HEK293 (cell line): ENCODE measurements around the gene RPS19BP1.

Experiments used
- CTCF ChIA-PET: fragments of 350-600 bp; formaldehyde crosslinking; extraction: SDS; loops from one replicate; lab custom pipeline; 2021; ENCODE audit warnings: antibody characterized with exemption; lab: Yijun Ruan, JAX
- POLR2A ChIA-PET: fragments of 300-600 bp; formaldehyde crosslinking; extraction: SDS; loops from one replicate; lab custom pipeline; 2020; ENCODE audit warnings: antibody characterized with exemption, inconsistent platforms; lab: Yijun Ruan, JAX
- H3K27ac ChIP-seq: fragments of 200-500 bp; sonication (Bioruptor generic); 2 replicates; pipeline ENCODE4 v1.5.1; 2014; ENCODE audit warnings: low read depth, low read length, control low read depth, inconsistent platforms; ENCODE audit errors: extremely low read depth
- H3K36me3 ChIP-seq, 2 experiments: fragments of 200-500 bp in 1 of 2; sonication (Bioruptor generic) in 1 of 2; 1 replicate in 1 of 2; 2 replicates in 1 of 2; pipeline ENCODE4 v1.5.1; 2014 to 2017; ENCODE audit warnings: inconsistent platforms in 2 of 2, low read length in 2 of 2; ENCODE audit not compliant: control insufficient read depth in 2 of 2, insufficient read depth in 1 of 2
- H3K4me1 ChIP-seq: fragments of 200-500 bp; sonication (Bioruptor generic); 2 replicates; pipeline ENCODE4 v1.5.1; 2014; ENCODE audit warnings: mild to moderate bottlenecking, low read length, inconsistent platforms; ENCODE audit not compliant: control insufficient read depth, insufficient read depth
- H3K4me3 ChIP-seq: 2 replicates; pipeline ENCODE4 v1.5.1; 2011; ENCODE audit warnings: low read depth, mild to moderate bottlenecking, control low read depth, low read length, moderate library complexity
- H3K9me3 ChIP-seq: fragments of 200-500 bp; sonication (Bioruptor generic); 2 replicates; pipeline ENCODE4 v1.5.1; 2014; ENCODE audit warnings: low read depth, low read length, inconsistent platforms; ENCODE audit not compliant: control insufficient read depth, insufficient read depth
- HOXD13 ChIP-seq: sonication (generic); formaldehyde crosslinking; IDR thresholded peaks from 2 replicates; pipeline ENCODE4 v1.8.0; 2022; ENCODE audit warnings: missing genetic modification reagents, borderline replicate concordance
- KLF7 ChIP-seq: fragments of 450-650 bp; formaldehyde crosslinking; IDR thresholded peaks from 2 replicates; pipeline ENCODE4 v1.5.1; 2016; ENCODE audit warnings: missing biosample characterization, missing genetic modification characterization, borderline replicate concordance
- RBAK ChIP-seq: fragments of 450-650 bp; formaldehyde crosslinking; IDR thresholded peaks from 2 replicates; pipeline ENCODE4 v1.5.1; 2016; ENCODE audit warnings: missing biosample characterization, missing genetic modification characterization
- SP2 ChIP-seq: fragments of 450-650 bp; formaldehyde crosslinking; IDR thresholded peaks from 2 replicates; pipeline ENCODE4 v1.5.1; 2016; ENCODE audit warnings: missing biosample characterization, missing genetic modification characterization
- TCF7L2 ChIP-seq: IDR thresholded peaks from 2 replicates; pipeline ENCODE4 v1.6.1; 2011; ENCODE audit warnings: low read depth, mild to moderate bottlenecking, inconsistent platforms, low read length, moderate library complexity, borderline replicate concordance
- ZBTB48 ChIP-seq: fragments of 450-650 bp; formaldehyde crosslinking; IDR thresholded peaks from 2 replicates; pipeline ENCODE4 v1.5.1; 2016; ENCODE audit warnings: missing biosample characterization, missing genetic modification characterization
- ZNF140 ChIP-seq: fragments of 450-650 bp; formaldehyde crosslinking; IDR thresholded peaks from 2 replicates; pipeline ENCODE4 v1.5.1; 2016; ENCODE audit warnings: missing biosample characterization, missing genetic modification characterization
- ZNF174 ChIP-seq: fragments of 450-650 bp; formaldehyde crosslinking; IDR thresholded peaks from 2 replicates; pipeline ENCODE4 v1.5.0; 2017; ENCODE audit warnings: missing biosample characterization, mild to moderate bottlenecking, missing genetic modification characterization
- ZNF248 ChIP-seq: fragments of 450-650 bp; formaldehyde crosslinking; IDR thresholded peaks from 2 replicates; pipeline ENCODE4 v1.5.1; 2017; ENCODE audit warnings: missing biosample characterization, missing genetic modification characterization
- ZNF394 ChIP-seq: fragments of 450-650 bp; formaldehyde crosslinking; IDR thresholded peaks from 2 replicates; pipeline ENCODE4 v1.5.1; 2016; ENCODE audit warnings: missing biosample characterization, missing genetic modification characterization, mild to moderate bottlenecking, moderate library complexity, borderline replicate concordance
- ZNF529 ChIP-seq: fragments of 450-650 bp; formaldehyde crosslinking; IDR thresholded peaks from 2 replicates; pipeline ENCODE4 v1.5.1; 2017; ENCODE audit warnings: missing genetic modification characterization, missing biosample characterization; ENCODE audit not compliant: insufficient replicate concordance
- ZNF600 ChIP-seq: fragments of 450-650 bp; formaldehyde crosslinking; IDR thresholded peaks from 2 replicates; pipeline ENCODE4 v1.5.1; 2016; ENCODE audit warnings: missing biosample characterization, missing genetic modification characterization
- ZNF76 ChIP-seq: fragments of 450-650 bp; formaldehyde crosslinking; IDR thresholded peaks from 2 replicates; pipeline ENCODE4; 2016; ENCODE audit warnings: low read depth, missing biosample characterization, missing genetic modification characterization, borderline replicate concordance
- ZNF768 ChIP-seq: fragments of 450-650 bp; formaldehyde crosslinking; IDR thresholded peaks from 2 replicates; pipeline ENCODE4 v1.5.1; 2018; ENCODE audit warnings: missing biosample characterization, mild to moderate bottlenecking, missing genetic modification characterization
- ZNF785 ChIP-seq: fragments of 450-650 bp; formaldehyde crosslinking; IDR thresholded peaks from 2 replicates; pipeline ENCODE4 v1.5.1; 2016; ENCODE audit warnings: missing biosample characterization, missing genetic modification characterization
- ZNF837 ChIP-seq: fragments of 450-650 bp; formaldehyde crosslinking; IDR thresholded peaks from 2 replicates; pipeline ENCODE4 v1.5.1; 2016; ENCODE audit warnings: missing biosample characterization, missing genetic modification characterization
- TF ChIP-seq, protein P1 (sequence below): fragments of 450-650 bp; formaldehyde crosslinking; IDR thresholded peaks from 2 replicates; pipeline ENCODE4 v1.5.0; 2017; ENCODE audit warnings: missing biosample characterization, missing genetic modification characterization, borderline replicate concordance
- TF ChIP-seq, protein P2 (sequence below): fragments of 450-650 bp; formaldehyde crosslinking; optimal IDR thresholded peaks from 2 replicates; pipeline ENCODE3; 2016; ENCODE audit warnings: missing biosample characterization, mild to moderate bottlenecking, missing genetic modification characterization
- TF ChIP-seq, protein P3 (sequence below): fragments of 450-650 bp; formaldehyde crosslinking; IDR thresholded peaks from 2 replicates; pipeline ENCODE4 v1.5.1; 2016; ENCODE audit warnings: missing biosample characterization, missing genetic modification characterization
- TF ChIP-seq, protein P4 (sequence below): fragments of 450-650 bp; formaldehyde crosslinking; IDR thresholded peaks from 2 replicates; pipeline ENCODE4 v1.5.1; 2016; ENCODE audit warnings: missing biosample characterization, missing genetic modification characterization
- TF ChIP-seq, protein P5 (sequence below): fragments of 450-650 bp; formaldehyde crosslinking; IDR thresholded peaks from 2 replicates; pipeline ENCODE4 v1.5.1; 2016; ENCODE audit warnings: missing biosample characterization, missing genetic modification characterization

The RPS19BP1 gene

DNA sequence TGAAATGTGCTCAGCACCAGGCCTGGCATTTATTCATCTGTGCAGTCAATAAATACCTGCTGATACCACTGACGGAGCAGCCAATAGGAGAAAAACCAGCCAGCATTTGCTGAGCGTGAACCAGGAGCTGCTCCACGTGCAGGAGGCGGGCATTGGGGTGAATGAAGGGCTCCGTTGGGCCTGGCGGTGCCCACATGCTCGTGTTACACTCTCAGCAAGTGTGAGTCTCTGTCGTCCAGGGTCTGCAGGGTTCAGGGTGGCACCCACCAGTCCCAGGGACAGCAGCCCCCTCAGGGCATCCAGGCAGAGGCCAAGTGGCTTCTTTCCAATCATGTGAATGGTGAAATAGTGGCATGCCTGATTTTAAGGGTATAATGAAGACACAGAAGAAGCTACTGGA is 4.2 kb upstream of the RPS19BP1 start:
- Histone ChIP-seq H3K27ac (no peak overlapping the region), H3K36me3 (no peaks in the 10 kb centered on the region), H3K4me3 (no peak overlapping the region), H3K9me3 (no peaks in the 10 kb centered on the region), H3K4me1 (no peaks in the 10 kb centered on the region)
- TF ChIP-seq, protein P1, sequence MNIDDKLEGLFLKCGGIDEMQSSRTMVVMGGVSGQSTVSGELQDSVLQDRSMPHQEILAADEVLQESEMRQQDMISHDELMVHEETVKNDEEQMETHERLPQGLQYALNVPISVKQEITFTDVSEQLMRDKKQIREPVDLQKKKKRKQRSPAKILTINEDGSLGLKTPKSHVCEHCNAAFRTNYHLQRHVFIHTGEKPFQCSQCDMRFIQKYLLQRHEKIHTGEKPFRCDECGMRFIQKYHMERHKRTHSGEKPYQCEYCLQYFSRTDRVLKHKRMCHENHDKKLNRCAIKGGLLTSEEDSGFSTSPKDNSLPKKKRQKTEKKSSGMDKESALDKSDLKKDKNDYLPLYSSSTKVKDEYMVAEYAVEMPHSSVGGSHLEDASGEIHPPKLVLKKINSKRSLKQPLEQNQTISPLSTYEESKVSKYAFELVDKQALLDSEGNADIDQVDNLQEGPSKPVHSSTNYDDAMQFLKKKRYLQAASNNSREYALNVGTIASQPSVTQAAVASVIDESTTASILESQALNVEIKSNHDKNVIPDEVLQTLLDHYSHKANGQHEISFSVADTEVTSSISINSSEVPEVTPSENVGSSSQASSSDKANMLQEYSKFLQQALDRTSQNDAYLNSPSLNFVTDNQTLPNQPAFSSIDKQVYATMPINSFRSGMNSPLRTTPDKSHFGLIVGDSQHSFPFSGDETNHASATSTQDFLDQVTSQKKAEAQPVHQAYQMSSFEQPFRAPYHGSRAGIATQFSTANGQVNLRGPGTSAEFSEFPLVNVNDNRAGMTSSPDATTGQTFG (tag by site-specific recombination), result no peak
- no peak for TF ChIP-seq SP2 (tag by site-specific recombination)
- TF ChIP-seq ZNF174 (tag by site-specific recombination), result no peak
- TF ChIP-seq, protein P2, sequence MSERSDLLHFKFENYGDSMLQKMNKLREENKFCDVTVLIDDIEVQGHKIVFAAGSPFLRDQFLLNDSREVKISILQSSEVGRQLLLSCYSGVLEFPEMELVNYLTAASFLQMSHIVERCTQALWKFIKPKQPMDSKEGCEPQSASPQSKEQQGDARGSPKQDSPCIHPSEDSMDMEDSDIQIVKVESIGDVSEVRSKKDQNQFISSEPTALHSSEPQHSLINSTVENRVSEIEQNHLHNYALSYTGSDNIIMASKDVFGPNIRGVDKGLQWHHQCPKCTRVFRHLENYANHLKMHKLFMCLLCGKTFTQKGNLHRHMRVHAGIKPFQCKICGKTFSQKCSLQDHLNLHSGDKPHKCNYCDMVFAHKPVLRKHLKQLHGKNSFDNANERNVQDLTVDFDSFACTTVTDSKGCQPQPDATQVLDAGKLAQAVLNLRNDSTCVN (tag by site-specific recombination), result no peak
- TF ChIP-seq, protein P3, sequence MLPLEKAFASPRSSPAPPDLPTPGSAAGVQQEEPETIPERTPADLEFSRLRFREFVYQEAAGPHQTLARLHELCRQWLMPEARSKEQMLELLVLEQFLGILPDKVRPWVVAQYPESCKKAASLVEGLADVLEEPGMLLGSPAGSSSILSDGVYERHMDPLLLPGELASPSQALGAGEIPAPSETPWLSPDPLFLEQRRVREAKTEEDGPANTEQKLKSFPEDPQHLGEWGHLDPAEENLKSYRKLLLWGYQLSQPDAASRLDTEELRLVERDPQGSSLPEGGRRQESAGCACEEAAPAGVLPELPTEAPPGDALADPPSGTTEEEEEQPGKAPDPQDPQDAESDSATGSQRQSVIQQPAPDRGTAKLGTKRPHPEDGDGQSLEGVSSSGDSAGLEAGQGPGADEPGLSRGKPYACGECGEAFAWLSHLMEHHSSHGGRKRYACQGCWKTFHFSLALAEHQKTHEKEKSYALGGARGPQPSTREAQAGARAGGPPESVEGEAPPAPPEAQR (tag by site-specific recombination), result no peak
- POLR2A ChIA-PET, result no interaction called here
- CTCF ChIA-PET, result interaction anchor here (0.6 to 7.1 kb wide), 10 partner anchors 7 to 812 kb away, joined by 3 to 109 read pairs (median 6); no protein-coding TSS in a partner anchor

DNA sequence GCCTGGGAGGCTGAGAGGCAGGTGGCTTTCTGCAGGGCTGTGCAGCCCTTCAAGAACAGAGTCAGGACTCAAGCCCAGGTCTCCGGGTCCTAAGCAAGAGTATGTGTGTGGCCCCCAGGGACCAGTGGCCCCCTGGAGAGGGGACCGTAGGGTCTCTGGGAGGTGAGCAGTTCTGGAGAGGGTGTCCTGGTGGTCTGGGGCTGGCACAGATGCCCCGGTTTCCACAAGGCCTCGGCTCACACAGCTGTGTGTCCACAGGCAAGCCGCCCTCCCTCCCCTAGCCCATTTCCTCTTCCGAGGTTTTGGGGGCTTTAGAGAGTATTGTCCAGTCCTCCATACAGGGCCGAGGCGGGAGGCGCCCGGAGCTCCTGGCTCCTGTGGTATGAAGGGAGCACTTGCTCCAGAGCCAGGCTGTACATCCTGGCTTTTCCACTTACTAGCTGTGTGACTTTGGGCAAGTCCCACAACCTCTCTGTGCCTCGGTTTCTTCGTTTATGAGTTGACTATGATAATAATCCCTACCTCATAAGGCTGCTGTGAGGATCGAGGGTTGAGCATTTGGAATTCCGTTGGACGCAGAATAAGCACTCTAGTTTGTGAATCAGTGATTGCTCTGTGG is 3.4 kb upstream of the RPS19BP1 start:
- Histone ChIP-seq H3K9me3 (no peaks in the 10 kb centered on the region), H3K4me1 (peaks cover 6% of the 10 kb centered on the region), H3K4me3 (no peak overlapping the region), H3K36me3 (peaks cover 0 to 7% of the 10 kb centered on the region in 2 experiments; a peak in 1 of 3 replicates), H3K27ac (no peak overlapping the region)
- ChIA-PET CTCF (interaction anchor here (0.6 to 13.7 kb wide), 12 partner anchors 21 to 1116 kb away, joined by 3 to 380 read pairs (median 8); no protein-coding TSS in a partner anchor), POLR2A (interaction anchor here (0.6 kb wide), 2 partner anchors 144 to 1891 kb away, joined by 3 to 7 read pairs; no protein-coding TSS in a partner anchor)
- TF ChIP-seq ZNF768 (tag by site-specific recombination) (peak; percentile 92; the same call in 1 of the 2 replicates), ZNF529 (tag by site-specific recombination) (no peak)

DNA sequence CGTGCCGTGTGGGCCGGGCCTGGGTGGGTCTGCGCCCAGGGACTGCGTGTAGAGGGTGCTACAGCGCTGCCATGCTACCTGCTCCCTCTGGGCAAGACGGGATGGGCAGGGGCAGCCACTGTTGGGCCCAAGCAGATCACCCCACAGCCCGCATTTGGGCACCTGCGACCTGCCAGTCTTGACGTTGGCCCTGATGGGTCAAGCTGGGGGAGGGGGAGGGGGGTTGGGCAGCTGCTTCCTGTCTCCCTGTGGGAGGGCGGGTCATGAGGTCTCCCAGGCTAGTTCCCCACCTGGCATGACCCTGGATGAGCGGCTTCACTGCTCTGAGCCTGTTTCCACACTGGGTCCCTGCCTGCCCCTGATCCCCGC is 2.8 kb upstream of the RPS19BP1 start:
- H3K4me3 ChIP-seq, result no peak overlapping the region
- CTCF ChIA-PET, result interaction anchor here (0.5 to 13.7 kb wide), 38 partner anchors 10 to 1116 kb away, joined by 3 to 380 read pairs (median 5); partner anchors contain the start of gene ATF4
- no peaks in the 10 kb centered on the region for H3K9me3 ChIP-seq
- H3K4me1 ChIP-seq, result peaks cover 8% of the 10 kb centered on the region
- H3K36me3 ChIP-seq, result peaks cover 3 to 13% of the 10 kb centered on the region in 2 experiments; a peak in 2 of 3 replicates
- H3K27ac ChIP-seq, result no peak overlapping the region
- POLR2A ChIA-PET, result interaction anchor here (0.6 to 1.3 kb wide), 5 partner anchors 15 to 1892 kb away, joined by 3 to 7 read pairs (median 5); partner anchors contain the start of genes ATF4 and MIEF1
- TF ChIP-seq, protein P4, sequence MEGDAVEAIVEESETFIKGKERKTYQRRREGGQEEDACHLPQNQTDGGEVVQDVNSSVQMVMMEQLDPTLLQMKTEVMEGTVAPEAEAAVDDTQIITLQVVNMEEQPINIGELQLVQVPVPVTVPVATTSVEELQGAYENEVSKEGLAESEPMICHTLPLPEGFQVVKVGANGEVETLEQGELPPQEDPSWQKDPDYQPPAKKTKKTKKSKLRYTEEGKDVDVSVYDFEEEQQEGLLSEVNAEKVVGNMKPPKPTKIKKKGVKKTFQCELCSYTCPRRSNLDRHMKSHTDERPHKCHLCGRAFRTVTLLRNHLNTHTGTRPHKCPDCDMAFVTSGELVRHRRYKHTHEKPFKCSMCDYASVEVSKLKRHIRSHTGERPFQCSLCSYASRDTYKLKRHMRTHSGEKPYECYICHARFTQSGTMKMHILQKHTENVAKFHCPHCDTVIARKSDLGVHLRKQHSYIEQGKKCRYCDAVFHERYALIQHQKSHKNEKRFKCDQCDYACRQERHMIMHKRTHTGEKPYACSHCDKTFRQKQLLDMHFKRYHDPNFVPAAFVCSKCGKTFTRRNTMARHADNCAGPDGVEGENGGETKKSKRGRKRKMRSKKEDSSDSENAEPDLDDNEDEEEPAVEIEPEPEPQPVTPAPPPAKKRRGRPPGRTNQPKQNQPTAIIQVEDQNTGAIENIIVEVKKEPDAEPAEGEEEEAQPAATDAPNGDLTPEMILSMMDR (tag by site-specific recombination), result no peak
- TF ChIP-seq ZNF600 (tag by site-specific recombination) (no peak), HOXD13 (CRISPR knock-in tag) (no peak), ZBTB48 (tag by site-specific recombination) (no peak), ZNF394 (tag by site-specific recombination) (no peak), ZNF837 (no peak), ZNF785 (tag by site-specific recombination) (no peak), ZNF248 (no peak), RBAK (tag by site-specific recombination) (no peak), ZNF140 (tag by site-specific recombination) (no peak), ZNF76 (no peak), TCF7L2 (no peak), KLF7 (tag by site-specific recombination) (no peak)
- TF ChIP-seq, protein P5, sequence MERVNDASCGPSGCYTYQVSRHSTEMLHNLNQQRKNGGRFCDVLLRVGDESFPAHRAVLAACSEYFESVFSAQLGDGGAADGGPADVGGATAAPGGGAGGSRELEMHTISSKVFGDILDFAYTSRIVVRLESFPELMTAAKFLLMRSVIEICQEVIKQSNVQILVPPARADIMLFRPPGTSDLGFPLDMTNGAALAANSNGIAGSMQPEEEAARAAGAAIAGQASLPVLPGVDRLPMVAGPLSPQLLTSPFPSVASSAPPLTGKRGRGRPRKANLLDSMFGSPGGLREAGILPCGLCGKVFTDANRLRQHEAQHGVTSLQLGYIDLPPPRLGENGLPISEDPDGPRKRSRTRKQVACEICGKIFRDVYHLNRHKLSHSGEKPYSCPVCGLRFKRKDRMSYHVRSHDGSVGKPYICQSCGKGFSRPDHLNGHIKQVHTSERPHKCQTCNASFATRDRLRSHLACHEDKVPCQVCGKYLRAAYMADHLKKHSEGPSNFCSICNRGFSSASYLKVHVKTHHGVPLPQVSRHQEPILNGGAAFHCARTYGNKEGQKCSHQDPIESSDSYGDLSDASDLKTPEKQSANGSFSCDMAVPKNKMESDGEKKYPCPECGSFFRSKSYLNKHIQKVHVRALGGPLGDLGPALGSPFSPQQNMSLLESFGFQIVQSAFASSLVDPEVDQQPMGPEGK, result no peak
